Skeletal muscle tissue (tissue), 4 donors: ENCODE data around the gene TMEM234. TPM values are rescaled to one million over a fixed set of nuclear protein-coding genes. Genes with fewer than 3 reads are reported as not detected.
A peak's percentile ranks its signal among the peaks of the same experiment; 100 is the strongest.

Source experiments
- H3K27ac ChIP-seq: one replicate; pipeline ENCODE4 v1.7.0; 2013; ENCODE audit warnings: mild to moderate bottlenecking, low read depth, low read length, inconsistent platforms
- H3K27me3 ChIP-seq, 3 donors: one replicate each; pipeline ENCODE4 v1.7.0; 2013; ENCODE audit warnings: low read length in 3 of 3; ENCODE audit not compliant: control insufficient read depth in 3 of 3, insufficient read depth in 3 of 3
- H3K36me3 ChIP-seq, 3 donors: one replicate each; pipeline ENCODE4 v1.7.0; 2013; ENCODE audit warnings: low read length in 3 of 3; ENCODE audit not compliant: control insufficient read depth in 3 of 3, insufficient read depth in 3 of 3
- H3K4me1 ChIP-seq, 3 donors: one replicate each; pipeline ENCODE4 v1.7.0; 2013; ENCODE audit warnings: low read length in 3 of 3, mild to moderate bottlenecking in 3 of 3; ENCODE audit not compliant: control insufficient read depth in 3 of 3, insufficient read depth in 3 of 3
- H3K4me3 ChIP-seq, 3 donors: one replicate each; pipeline ENCODE4 v1.7.0; 2013; ENCODE audit warnings: low read length in 3 of 3
- H3K9ac ChIP-seq, 3 donors: one replicate each; pipeline ENCODE4 v1.7.0; 2013; ENCODE audit warnings: low read length in 3 of 3, mild to moderate bottlenecking in 3 of 3, moderate library complexity in 2 of 3, low read depth in 1 of 3
- H3K9me3 ChIP-seq, 3 donors: one replicate each; pipeline ENCODE4 v1.7.0; 2013; ENCODE audit warnings: low read length in 3 of 3; ENCODE audit not compliant: control insufficient read depth in 3 of 3
- total RNA-seq: library from RNA; depleted of rRNA; stranded (reverse); fragments of >200 nt; gene quantifications from one replicate; pipeline ENCODE4 v1.2.3, GENCODE V29; 2014
- donor health status: Osteomylitis.

The TMEM234 gene
- total RNA-seq, 1 donor from 2014 or later, result 10.4 TPM

DNA sequence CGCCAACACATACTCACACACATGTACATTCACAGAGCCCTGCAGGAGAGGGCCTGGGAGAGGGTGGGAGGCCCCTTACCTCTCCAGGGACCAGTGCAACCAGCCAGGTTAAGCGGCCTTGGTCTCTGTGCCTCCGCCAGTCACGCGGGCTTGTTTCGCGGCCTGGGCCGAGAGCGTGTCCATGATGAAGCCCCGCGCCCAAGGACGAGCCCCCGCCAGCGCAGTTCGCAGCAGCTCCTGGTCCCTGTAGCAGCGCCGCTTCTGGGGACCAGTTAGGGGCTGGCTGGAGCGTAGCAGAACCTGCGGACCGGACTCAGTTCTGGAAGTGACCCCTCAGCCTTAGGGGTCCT lies 17.6 kb upstream of the TMEM234 start:
- peak overlapping the region; percentile 75 for H3K27ac ChIP-seq
- H3K9ac ChIP-seq, result peak overlapping the region; percentile 57 to 79 (median 70)
- H3K4me3 ChIP-seq, result peak overlapping the region; percentile 72 to 87 (median 78)

DNA sequence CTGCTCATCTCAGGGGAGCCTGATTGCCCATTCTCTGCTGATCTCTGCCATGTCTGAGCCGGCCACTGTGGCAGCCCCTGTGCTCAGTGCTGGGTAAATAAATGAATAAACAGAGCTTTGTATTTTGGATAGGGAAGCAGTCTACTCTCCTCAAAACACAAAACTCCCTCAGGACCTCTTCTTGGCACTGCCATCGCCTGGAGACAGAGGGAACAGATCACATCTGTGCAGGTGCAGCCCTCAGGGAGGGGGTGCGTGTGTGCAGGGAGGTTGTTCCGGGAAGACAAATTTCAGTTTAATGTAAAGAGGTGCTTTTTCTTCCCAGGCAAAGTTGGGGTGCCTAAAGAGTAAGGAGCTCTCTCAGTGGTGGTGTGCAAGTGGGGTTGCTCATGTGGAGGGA lies 17.2 kb upstream of the TMEM234 start:
- H3K27me3 ChIP-seq, result no peaks in the 10 kb centered on the region
- peaks cover 0 to 2% (median under 1%) of the 10 kb centered on the region in 3 donors for H3K36me3 ChIP-seq
- H3K9ac ChIP-seq, result no peak overlapping the region
- H3K4me1 ChIP-seq, result peaks cover 7 to 24% (median 22%) of the 10 kb centered on the region in 3 donors
- no peak overlapping the region for H3K4me3 ChIP-seq
- H3K27ac ChIP-seq, result no peak overlapping the region
- no peaks in the 10 kb centered on the region for H3K9me3 ChIP-seq

More for the DNA sequence above, 17.6 kb upstream of the TMEM234 start:
- no peaks in the 10 kb centered on the region for H3K9me3 ChIP-seq
- H3K4me1 ChIP-seq, result peaks cover 7 to 24% (median 22%) of the 10 kb centered on the region in 3 donors
- H3K27me3 ChIP-seq, result no peaks in the 10 kb centered on the region
- H3K36me3 ChIP-seq, result no peaks in the 10 kb centered on the region

DNA sequence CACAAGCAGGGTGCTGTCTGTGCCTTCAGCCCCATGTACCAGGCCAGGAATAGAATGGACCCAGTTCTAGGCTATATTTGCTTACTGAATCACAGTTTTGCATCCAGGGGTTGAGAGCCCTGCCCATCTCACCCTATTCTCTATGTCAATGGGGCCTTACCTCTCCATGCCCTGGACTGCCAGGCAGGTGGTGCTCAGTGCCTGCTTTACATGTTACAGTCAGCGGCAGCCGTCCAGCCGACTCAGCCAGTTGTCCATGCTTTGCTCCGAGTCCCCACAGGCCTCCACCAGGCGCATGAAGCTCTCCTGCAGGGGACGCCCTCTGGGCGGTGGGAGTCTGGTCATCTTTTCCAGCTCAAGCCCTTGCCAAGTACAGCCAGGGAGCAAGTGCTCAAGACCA lies 12.6 kb upstream of the TMEM234 start:
- no peak overlapping the region for H3K4me3 ChIP-seq
- no peaks in the 10 kb centered on the region for H3K9me3 ChIP-seq
- no peaks in the 10 kb centered on the region for H3K27me3 ChIP-seq
- peaks cover 0 to 2% (median 0%) of the 10 kb centered on the region in 3 donors for H3K4me1 ChIP-seq
- H3K27ac ChIP-seq, result no peak overlapping the region
- no peak overlapping the region for H3K9ac ChIP-seq
- peaks cover 17 to 25% (median 18%) of the 10 kb centered on the region in 3 donors for H3K36me3 ChIP-seq

DNA sequence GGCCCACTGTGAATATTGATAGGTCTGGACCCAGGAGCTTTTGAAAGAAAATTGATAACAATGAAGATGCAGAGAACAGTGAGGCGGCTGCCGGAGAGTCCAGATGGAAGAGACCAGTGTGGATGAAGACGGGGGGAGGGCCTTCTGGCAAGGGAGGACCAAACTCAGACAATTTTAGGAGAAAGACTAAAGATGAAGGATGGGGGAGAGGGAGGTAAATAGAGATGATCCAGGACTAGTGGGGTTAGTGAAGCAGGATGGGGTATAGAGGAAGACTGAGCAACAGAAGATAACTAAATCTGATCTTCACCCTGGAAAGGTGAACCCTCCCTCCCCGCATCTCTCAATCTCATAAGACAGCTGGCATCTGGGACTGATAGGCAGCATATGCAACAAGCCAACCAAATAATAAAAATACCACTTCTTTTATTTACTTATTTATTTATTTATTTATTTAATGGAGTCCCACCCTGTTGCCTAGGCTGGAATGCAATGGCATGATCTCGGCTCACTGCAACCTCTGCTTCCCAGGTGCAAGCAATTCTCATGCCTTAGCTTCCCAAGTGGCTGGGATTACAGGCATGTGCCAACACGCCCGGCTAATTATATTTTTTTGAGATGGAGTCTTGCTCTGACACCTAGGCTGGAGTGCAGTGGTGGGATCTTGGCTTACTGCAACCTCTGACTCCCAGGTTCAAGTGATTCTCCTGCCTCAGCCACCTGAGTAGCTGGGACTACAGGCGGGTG lies 10.6 kb upstream of the TMEM234 start:
- H3K27ac ChIP-seq, result no peak overlapping the region
- H3K4me3 ChIP-seq, result no peak overlapping the region
- no peak overlapping the region for H3K9ac ChIP-seq
- no peaks in the 10 kb centered on the region for H3K9me3 ChIP-seq
- no peaks in the 10 kb centered on the region for H3K27me3 ChIP-seq
- H3K36me3 ChIP-seq, result peaks cover 32 to 39% (median 32%) of the 10 kb centered on the region in 3 donors
- no peaks in the 10 kb centered on the region for H3K4me1 ChIP-seq

DNA sequence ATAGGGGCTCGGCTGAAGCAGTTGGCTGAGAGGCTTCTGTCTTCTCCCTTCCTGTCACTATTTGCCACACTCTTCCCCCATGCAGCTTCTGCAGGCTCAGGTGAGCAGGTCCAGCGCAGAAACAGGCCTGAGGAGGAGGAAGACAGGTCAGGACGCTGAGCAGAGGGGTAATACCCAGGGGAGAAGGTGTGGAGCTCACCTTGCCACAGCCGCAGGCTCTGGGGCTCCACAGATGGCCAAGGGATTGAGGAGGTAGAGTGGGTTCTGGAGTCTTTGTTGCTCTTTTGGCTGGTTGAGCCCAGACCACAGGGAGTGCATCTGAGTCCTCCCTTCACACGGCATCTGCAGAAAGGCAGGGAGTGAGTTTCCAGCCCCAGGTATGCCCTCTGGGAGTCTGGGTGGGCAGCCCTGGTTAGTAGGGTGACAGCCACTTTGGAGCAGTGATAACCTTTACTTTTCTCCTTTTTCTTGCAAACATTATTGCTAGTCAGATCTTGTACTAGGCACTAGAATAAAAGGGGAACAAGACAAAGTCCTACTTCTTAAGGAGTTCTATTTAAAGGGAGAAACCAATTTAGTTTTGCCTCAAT lies 9.8 kb upstream of the TMEM234 start:
- H3K9ac ChIP-seq, result no peak overlapping the region
- no peak overlapping the region for H3K4me3 ChIP-seq
- H3K27ac ChIP-seq, result no peak overlapping the region
- H3K4me1 ChIP-seq, result no peaks in the 10 kb centered on the region
- H3K27me3 ChIP-seq, result no peaks in the 10 kb centered on the region
- peaks cover 39 to 45% (median 40%) of the 10 kb centered on the region in 3 donors for H3K36me3 ChIP-seq
- H3K9me3 ChIP-seq, result no peaks in the 10 kb centered on the region

DNA sequence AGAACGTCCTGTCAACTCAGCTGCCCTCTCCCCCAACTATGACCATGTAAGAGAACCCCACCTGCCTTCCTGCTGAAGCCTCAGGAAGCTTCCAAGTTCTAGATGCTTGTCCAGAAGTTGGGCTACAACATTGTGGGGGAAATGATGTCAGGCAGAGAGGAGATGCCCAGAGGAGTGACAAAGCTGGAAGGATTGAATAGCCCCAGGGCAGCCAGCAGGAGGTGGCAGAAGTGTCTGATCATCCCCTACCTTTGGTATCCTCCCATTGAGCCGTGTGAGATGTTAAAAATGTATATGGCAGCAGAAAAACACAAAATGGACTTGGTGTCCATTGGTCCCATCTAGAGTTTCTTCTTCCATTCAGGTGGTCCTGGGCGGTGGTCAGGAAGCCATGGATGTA lies 6.6 kb upstream of the TMEM234 start:
- Histone ChIP-seq H3K4me3 (no peak overlapping the region), H3K9ac (no peak overlapping the region), H3K27ac (no peak overlapping the region), H3K9me3 (no peaks in the 10 kb centered on the region), H3K4me1 (peaks cover 5 to 6% (median 6%) of the 10 kb centered on the region in 3 donors), H3K27me3 (no peaks in the 10 kb centered on the region), H3K36me3 (peaks cover 54 to 61% (median 56%) of the 10 kb centered on the region in 3 donors)

DNA sequence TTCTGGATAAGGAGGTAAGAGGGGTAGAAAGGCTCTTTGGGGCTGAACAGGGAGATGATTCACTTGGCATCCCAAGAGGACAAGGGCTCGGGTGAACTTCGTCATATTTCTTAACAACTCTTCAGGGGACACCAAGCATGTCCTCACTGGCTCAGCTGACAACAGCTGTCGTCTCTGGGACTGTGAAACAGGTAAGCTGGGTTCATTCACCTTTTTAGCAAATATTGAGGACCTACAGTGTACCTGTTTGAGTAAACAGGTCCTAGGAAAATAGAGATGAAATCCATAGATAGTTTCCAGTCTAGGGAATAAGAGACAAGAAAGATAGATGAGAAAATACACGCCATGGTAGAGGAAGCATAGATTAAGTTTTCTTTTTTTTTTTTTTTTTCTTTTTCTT lies 2.1 kb upstream of the TMEM234 start:
- Histone ChIP-seq H3K4me3 (peak overlapping the region in 1 of 3 donors; percentile 9), H3K27me3 (no peaks in the 10 kb centered on the region), H3K9me3 (no peaks in the 10 kb centered on the region), H3K9ac (peak overlapping the region in 1 of 3 donors; percentile 1), H3K36me3 (peaks cover 41 to 48% (median 46%) of the 10 kb centered on the region in 3 donors), H3K4me1 (peaks cover 26 to 30% (median 27%) of the 10 kb centered on the region in 3 donors), H3K27ac (peak overlapping the region; percentile 97)

DNA sequence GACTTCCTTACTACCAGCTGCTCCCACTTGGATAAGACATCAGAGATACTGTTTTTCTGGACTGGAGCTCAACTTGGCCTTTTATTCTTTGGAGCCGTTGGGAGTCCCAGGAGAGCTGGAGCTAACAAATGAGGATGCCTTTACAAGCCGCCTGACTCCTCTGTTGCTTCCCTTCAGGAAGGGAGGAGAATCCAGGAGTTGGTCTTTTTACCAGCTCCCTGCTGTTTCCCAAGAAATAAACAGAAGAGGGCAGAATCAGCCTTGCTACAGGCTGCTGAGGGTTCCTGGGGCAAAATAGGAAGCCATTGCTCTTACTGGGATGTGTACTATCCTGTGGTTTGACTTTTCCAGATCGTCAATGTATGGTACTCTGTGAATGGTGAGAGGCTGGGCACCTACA lies 1.5 kb upstream of the TMEM234 start:
- Histone ChIP-seq H3K9ac (peak overlapping the region; percentile 1 to 57 (median 45)), H3K27me3 (no peaks in the 10 kb centered on the region), H3K4me3 (peak overlapping the region in 1 of 3 donors; percentile 54), H3K9me3 (no peaks in the 10 kb centered on the region), H3K27ac (peak overlapping the region; percentile 97), H3K36me3 (peaks cover 38 to 46% (median 42%) of the 10 kb centered on the region in 3 donors), H3K4me1 (peaks cover 26 to 30% (median 27%) of the 10 kb centered on the region in 3 donors)

DNA sequence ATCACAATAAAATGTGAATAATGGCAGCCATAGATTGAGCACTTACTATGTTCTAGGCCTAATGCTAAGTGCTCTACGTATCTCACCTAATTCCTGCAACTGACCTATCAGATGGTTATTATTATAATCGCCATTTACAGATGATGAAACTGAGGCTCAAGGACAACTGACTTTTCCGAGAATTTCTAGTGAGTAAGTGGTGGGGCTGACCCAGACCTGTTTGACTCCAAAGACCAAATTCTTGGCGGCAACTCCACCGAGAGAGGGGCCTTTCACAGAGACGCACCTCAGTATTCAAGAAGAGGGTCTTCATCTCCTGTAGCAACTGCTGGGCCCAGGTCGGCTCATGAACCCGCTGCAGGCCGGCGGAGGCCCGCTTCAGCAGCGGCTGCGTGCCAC lies 573 bp downstream of the TMEM234 start:
- peak overlapping the region; percentile 94 to 99 (median 97) for H3K4me3 ChIP-seq
- no peaks in the 10 kb centered on the region for H3K27me3 ChIP-seq
- H3K27ac ChIP-seq, result peak overlapping the region; percentile 97
- H3K4me1 ChIP-seq, result peaks cover 26 to 30% (median 27%) of the 10 kb centered on the region in 3 donors
- no peaks in the 10 kb centered on the region for H3K9me3 ChIP-seq
- peaks cover 33 to 35% (median 33%) of the 10 kb centered on the region in 3 donors for H3K36me3 ChIP-seq
- H3K9ac ChIP-seq, result peak overlapping the region; percentile 96 to 99 (median 98)
